Measurements from ENCODE around the gene PRR35.

GRCh38 chr16:537415-538335 is 22.5 kb upstream of the PRR35 start:
- TF ChIP-seq, protein P1, sequence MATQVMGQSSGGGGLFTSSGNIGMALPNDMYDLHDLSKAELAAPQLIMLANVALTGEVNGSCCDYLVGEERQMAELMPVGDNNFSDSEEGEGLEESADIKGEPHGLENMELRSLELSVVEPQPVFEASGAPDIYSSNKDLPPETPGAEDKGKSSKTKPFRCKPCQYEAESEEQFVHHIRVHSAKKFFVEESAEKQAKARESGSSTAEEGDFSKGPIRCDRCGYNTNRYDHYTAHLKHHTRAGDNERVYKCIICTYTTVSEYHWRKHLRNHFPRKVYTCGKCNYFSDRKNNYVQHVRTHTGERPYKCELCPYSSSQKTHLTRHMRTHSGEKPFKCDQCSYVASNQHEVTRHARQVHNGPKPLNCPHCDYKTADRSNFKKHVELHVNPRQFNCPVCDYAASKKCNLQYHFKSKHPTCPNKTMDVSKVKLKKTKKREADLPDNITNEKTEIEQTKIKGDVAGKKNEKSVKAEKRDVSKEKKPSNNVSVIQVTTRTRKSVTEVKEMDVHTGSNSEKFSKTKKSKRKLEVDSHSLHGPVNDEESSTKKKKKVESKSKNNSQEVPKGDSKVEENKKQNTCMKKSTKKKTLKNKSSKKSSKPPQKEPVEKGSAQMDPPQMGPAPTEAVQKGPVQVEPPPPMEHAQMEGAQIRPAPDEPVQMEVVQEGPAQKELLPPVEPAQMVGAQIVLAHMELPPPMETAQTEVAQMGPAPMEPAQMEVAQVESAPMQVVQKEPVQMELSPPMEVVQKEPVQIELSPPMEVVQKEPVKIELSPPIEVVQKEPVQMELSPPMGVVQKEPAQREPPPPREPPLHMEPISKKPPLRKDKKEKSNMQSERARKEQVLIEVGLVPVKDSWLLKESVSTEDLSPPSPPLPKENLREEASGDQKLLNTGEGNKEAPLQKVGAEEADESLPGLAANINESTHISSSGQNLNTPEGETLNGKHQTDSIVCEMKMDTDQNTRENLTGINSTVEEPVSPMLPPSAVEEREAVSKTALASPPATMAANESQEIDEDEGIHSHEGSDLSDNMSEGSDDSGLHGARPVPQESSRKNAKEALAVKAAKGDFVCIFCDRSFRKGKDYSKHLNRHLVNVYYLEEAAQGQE (IDR thresholded peaks at IDR 0.05; ENCODE audit: insufficient read depth in 1 of 2, low read depth in 2 of 2, low read length in 2 of 2), result no peak
- no peak for TF ChIP-seq TAF1 (IDR thresholded peaks at IDR 0.05; ENCODE audit: borderline replicate concordance, insufficient read depth, low read length)
- no peak for TF ChIP-seq POLR2AphosphoS5 (IDR thresholded peaks at IDR 0.05; ENCODE audit: low read depth, low read length)
- TF ChIP-seq SIN3A (IDR thresholded peaks at IDR 0.05; ENCODE audit: borderline replicate concordance, insufficient read depth, low read length), result no peak
- TF ChIP-seq FOXP2 (optimal IDR thresholded peaks at IDR 0.05; ENCODE audit: borderline replicate concordance, extremely low read depth, extremely low read length, insufficient read depth), result no peak
